HepG2 (cell line): ENCODE measurements around the gene P4HB. TPM values are rescaled to one million over a fixed set of nuclear protein-coding genes. Genes with fewer than 3 reads are reported as not detected.

Experiments
- ATAC-seq: fragments of 200-7000 bp; cut with Tn5 transposase; 3 replicates; pipeline ENCODE4 v1.9.1; 2020; ENCODE audit warnings: mild to moderate bottlenecking, moderate library complexity
- BruUV-seq: library from RNA; stranded (reverse); fragments of 400-500 nt; replicated peaks from 2 replicates; lab custom pipeline; 2021; lab: Mats Ljungman, UMichigan
- CTCF ChIA-PET: fragments of 300-600 bp; formaldehyde crosslinking; extraction: SDS; loops from one replicate; lab custom pipeline; 2021; ENCODE audit warnings: low total read pairs, inconsistent platforms, low intra/inter-chr PET ratio; lab: Yijun Ruan, JAX
- POLR2A ChIA-PET: fragments of 350-600 bp; sonication (Branson Sonifier 250); formaldehyde crosslinking; loops from one replicate; lab custom pipeline; 2020; ENCODE audit warnings: antibody characterized with exemption, inconsistent platforms; lab: Yijun Ruan, JAX
- DNase-seq: peaks from one replicate; pipeline ENCODE4 v3.0.0-alpha.2; 2015; ENCODE audit warnings: low spot score
- FAIRE-seq: peaks from 3 replicates; lab custom pipeline; 2011; peaks lifted over from hg19 to GRCh38; lab: Jason Lieb, UNC
- H2AFZ ChIP-seq: one replicate; pipeline ENCODE4 v1.6.1; 2011; ENCODE audit warnings: low read length, inconsistent platforms
- H3K27ac ChIP-seq: fragments of 300-600 bp; 3 replicates; pipeline ENCODE4 v1.8.0; 2011; ENCODE audit warnings: mixed run types, mild to moderate bottlenecking, mixed read lengths, low read length, inconsistent platforms; ENCODE audit not compliant: insufficient read depth; ENCODE audit errors: extremely low read length
- H3K27me3 ChIP-seq, 2 experiments: fragments of 200-600 bp in 1 of 2; 2 replicates in 1 of 2; 3 replicates in 1 of 2; pipeline versions ENCODE4 v1.6.0 to v1.8.0; 2011; ENCODE audit warnings: low read length in 2 of 2, mild to moderate bottlenecking in 2 of 2, moderate library complexity in 2 of 2, inconsistent platforms in 1 of 2; ENCODE audit not compliant: insufficient read depth in 2 of 2, control insufficient read depth in 1 of 2
- H3K36me3 ChIP-seq, 2 experiments: fragments of 200-600 bp in 1 of 2; replicated peaks in 1 of 2; 2 replicates in 1 of 2; 3 replicates in 1 of 2; pipeline versions ENCODE4 v1.5.1 to v1.8.0; 2011; ENCODE audit warnings: low read length in 2 of 2, inconsistent platforms in 1 of 2; ENCODE audit not compliant: insufficient read depth in 2 of 2, control insufficient read depth in 1 of 2
- H3K4me1 ChIP-seq: 2 replicates; pipeline ENCODE4 v1.5.1; 2012; ENCODE audit warnings: low read length, inconsistent platforms; ENCODE audit not compliant: insufficient read depth
- H3K4me2 ChIP-seq: 2 replicates; pipeline ENCODE4 v1.6.0; 2011; ENCODE audit warnings: low read depth, low read length, inconsistent platforms
- H3K4me3 ChIP-seq, 3 experiments: fragments of 200-600 bp in 1 of 3; sonication (generic), shearing (Covaris generic) in 1 of 3; replicated peaks in 1 of 3; 2 replicates each; pipeline ENCODE4 v1.5.1; 2011 to 2016; ENCODE audit warnings: low read length in 3 of 3, inconsistent platforms in 2 of 3, low read depth in 2 of 3, mild to moderate bottlenecking in 2 of 3, control low read depth in 1 of 3, mixed read lengths in 1 of 3; ENCODE audit not compliant: insufficient read depth in 1 of 3
- H3K79me2 ChIP-seq: one replicate; pipeline ENCODE4 v1.6.1; 2011; ENCODE audit warnings: low read length, inconsistent platforms; ENCODE audit not compliant: insufficient read depth
- H3K9ac ChIP-seq: 2 replicates; pipeline ENCODE4 v1.6.0; 2011; ENCODE audit warnings: mild to moderate bottlenecking, low read depth, low read length, inconsistent platforms; ENCODE audit not compliant: insufficient read depth
- H3K9me3 ChIP-seq: 2 replicates; pipeline ENCODE4 v1.5.1; 2012; ENCODE audit warnings: mild to moderate bottlenecking, low read length
- H4K20me1 ChIP-seq: 2 replicates; pipeline ENCODE4 v1.6.0; 2011; ENCODE audit warnings: inconsistent platforms, mild to moderate bottlenecking, low read length, moderate library complexity; ENCODE audit not compliant: insufficient read depth
- AGO2 ChIP-seq: fragments of 200-400 bp; formaldehyde crosslinking; optimal IDR thresholded peaks from 2 replicates; pipeline ENCODE3; 2017; ENCODE audit warnings: mild to moderate bottlenecking, low read depth, low read length, moderate library complexity
- ETV5 ChIP-seq: IDR thresholded peaks from 2 replicates; pipeline ENCODE4 v1.6.1; 2018; ENCODE audit warnings: missing biosample characterization, missing genetic modification reagents, inconsistent platforms, borderline replicate concordance
- HNRNPL ChIP-seq: fragments of 200-400 bp; formaldehyde crosslinking; IDR thresholded peaks from 2 replicates; pipeline ENCODE4 v1.6.1; 2017; ENCODE audit warnings: mild to moderate bottlenecking, low read depth, low read length
- NKX3-1 ChIP-seq: sonication (generic); formaldehyde crosslinking; IDR thresholded peaks from 2 replicates; pipeline ENCODE4 v1.5.0; 2020; ENCODE audit warnings: missing genetic modification reagents
- RAD21 ChIP-seq: fragments of 450-650 bp; formaldehyde crosslinking; IDR thresholded peaks from 2 replicates; pipeline ENCODE4 v1.5.0; 2020; ENCODE audit warnings: mild to moderate bottlenecking
- RBFOX2 ChIP-seq: fragments of 200-400 bp; formaldehyde crosslinking; IDR thresholded peaks from 2 replicates; pipeline ENCODE4 v1.6.1; 2017; ENCODE audit warnings: low read depth, mild to moderate bottlenecking, low read length
- TFAP4 ChIP-seq: sonication (generic); IDR thresholded peaks from 2 replicates; pipeline ENCODE4 v1.6.1; 2016; ENCODE audit warnings: low read depth, borderline replicate concordance
- ZBTB42 ChIP-seq: sonication (generic); formaldehyde crosslinking; IDR thresholded peaks from 2 replicates; pipeline ENCODE4 v1.5.0; 2020; ENCODE audit warnings: mild to moderate bottlenecking, missing genetic modification reagents
- ZNF10 ChIP-seq: sonication (generic); formaldehyde crosslinking; IDR thresholded peaks from 2 replicates; pipeline ENCODE4 v1.4.0; 2020; ENCODE audit warnings: mild to moderate bottlenecking, low read depth, missing genetic modification reagents, borderline replicate concordance
- ZNF326 ChIP-seq: sonication (generic); formaldehyde crosslinking; IDR thresholded peaks from 2 replicates; pipeline ENCODE4 v1.4.0; 2020; ENCODE audit warnings: missing genetic modification reagents, borderline replicate concordance
- WGBS: methylation state at CpG from one replicate; pipeline ENCODE4 v1.1.6; 2017; ENCODE audit warnings: low lambda C conversion rate; 5-methylcytosine and 5-hydroxymethylcytosine counted together
- in situ Hi-C: cut with HindIII; loops from 2 replicates; pipeline ENCODE4 v1.10.0; 2017; ENCODE audit warnings: low pct_unique_long_range_greater_than_20kb; ENCODE audit not compliant: extremely low pct_ligation_motif_present
- intact Hi-C: fragments of 100-400 bp; cut with micrococcal nuclease; formaldehyde crosslinking; loops from one replicate; pipeline ENCODE4 v1.10.0; 2022; ENCODE audit not compliant: unreplicated experiment
- polyA plus RNA-seq, 8 experiments: library from polyadenylated mRNA; depleted of rRNA in 3 of 8; stranded (reverse) in 7 of 8; unstranded in 1 of 8; fragments of >200 nt; fragmentation: Illumina TruSeq in 4 of 8; extraction: Trizol in 4 of 8; gene quantifications; 2 replicates each; pipeline versions ENCODE4 v1.2.1 to v1.2.3, GENCODE V29; 2011 to 2016; ENCODE audit warnings: low read depth in 4 of 8, missing spikeins in 1 of 8, mixed read lengths in 1 of 8; ENCODE audit not compliant: insufficient read depth in 1 of 8
- total RNA-seq, 5 experiments: library from RNA; depleted of rRNA; stranded (reverse); fragments of >200 nt; fragmentation: Illumina TruSeq; extraction: Trizol; gene quantifications; 2 replicates each; pipeline ENCODE4 v1.2.3, GENCODE V29; 2016; ENCODE audit warnings: low read depth in 1 of 5

P4HB gene
- total and polyA plus RNA-seq, 2 of the 13 experiments (the other 11 are each of a cell fraction or from before 2014, with no cell fraction given), result 185 to 782 TPM

GRCh38 chr17:81844327-81844851, 15.9 kb downstream of the P4HB start (continued):
- TF ChIP-seq ZNF10 (CRISPR knock-in tag), result no peak

- intact Hi-C loops, result no loop called here
- no peak overlapping the region for H3K4me3 ChIP-seq
- no peak overlapping the region for H3K27ac ChIP-seq
- CTCF ChIA-PET, result no interaction called here
- 96% methylated on average over 30 of the region's 30 CpGs for WGBS
- H3K4me1 ChIP-seq, result peaks cover 20% of the 10 kb centered on the region
- H4K20me1 ChIP-seq, result peaks cover 6% of the 10 kb centered on the region; the same call in 1 of the 2 replicates
- H3K79me2 ChIP-seq, result no peaks in the 10 kb centered on the region
- H3K4me2 ChIP-seq, result no peak overlapping the region
- FAIRE-seq, result no peak
- no peak for TF ChIP-seq HNRNPL
- no peak for TF ChIP-seq ZBTB42 (CRISPR knock-in tag)
- no peak for TF ChIP-seq TFAP4
- TF ChIP-seq ZNF326 (CRISPR knock-in tag), result no peak
- peak; percentile 22; the same call in 1 of the 2 replicates for TF ChIP-seq NKX3-1
- peak; percentile 72 for TF ChIP-seq RBFOX2
- TF ChIP-seq RAD21, result 0 out of 2 replicates have a peak, but pooled peaks have one; percentile 22
- TF ChIP-seq AGO2, result peak; percentile 96
- no peak for TF ChIP-seq ETV5 (CRISPR knock-in tag)
- TF ChIP-seq, all 625 proteins: peak for 4
- Histone ChIP-seq H3K9ac (no peak overlapping the region), H2AFZ (no peak overlapping the region), H3K9me3 (no peaks in the 10 kb centered on the region), H3K36me3 (peaks cover 39 to 56% of the 10 kb centered on the region in 2 experiments), H3K27me3 (no peaks in the 10 kb centered on the region)
- POLR2A ChIA-PET, result interaction anchor here (1.2 to 3.8 kb wide), 5 partner anchors 10 to 22 kb away, joined by 3 to 30 read pairs (median 6); partner anchors contain the start of gene MCRIP1
- DNase-seq (no peak), ATAC-seq (no peak)
- no TSS peak for BruUV-seq
- in situ Hi-C loops, result no loop called here
Observed at GRCh38 chr17:81843713-81844326, 16.5 kb downstream of the P4HB start.
